Colonic mucosa (tissue), 4 donors: ENCODE results near the gene GRPR. TPM values are rescaled to one million over a fixed set of nuclear protein-coding genes. Genes with fewer than 3 reads are reported as not detected.

ENCODE experiments used
- DNase-seq: peaks from one replicate; pipeline ENCODE4 v3.0.0-alpha.2; 2020
- H3K27ac ChIP-seq: fragments of 200-600 bp; one replicate; pipeline ENCODE4 v1.8.0; 2021
- H3K27me3 ChIP-seq: fragments of 200-600 bp; one replicate; pipeline ENCODE4 v1.8.0; 2021
- H3K36me3 ChIP-seq: fragments of 200-600 bp; one replicate; pipeline ENCODE4 v1.8.0; 2021
- H3K4me1 ChIP-seq: fragments of 200-600 bp; one replicate; pipeline ENCODE4 v1.8.0; 2021; ENCODE audit warnings: mild to moderate bottlenecking
- H3K4me3 ChIP-seq: fragments of 200-600 bp; one replicate; pipeline ENCODE4 v1.8.0; 2021
- H3K9ac ChIP-seq, 2 donors: one replicate each; pipeline ENCODE4 v1.7.0; 2013; ENCODE audit warnings: control low read depth in 2 of 2, low read depth in 2 of 2, low read length in 2 of 2
- H3K9me3 ChIP-seq: fragments of 200-600 bp; one replicate; pipeline ENCODE4 v1.8.0; 2021
- intact Hi-C: fragments of 100-400 bp; cut with DNase I; formaldehyde crosslinking; loops from one replicate; pipeline ENCODE4 v1.14.1; 2022
- total RNA-seq, 2 donors: library from RNA; stranded (reverse); fragmentation: NEBNext Ultra II Directional in 1 of 2; extraction: Animal tissue kit (Norgen Biotek cat#: 25700) in 1 of 2; gene quantifications; one replicate each; pipeline ENCODE4 v1.2.1, GENCODE V29; 2021
- TF ChIP-seq, protein P1 (sequence below): fragments of 200-600 bp; IDR thresholded peaks from one replicate; pipeline ENCODE4 v1.8.0; 2022; ENCODE audit warnings: antibody characterized with exemption, mild to moderate bottlenecking
- donor health status: healthy.
- donor health status: DM: no; HTN: no; CAD: no.
- donor health status: DM: no; HTN: no; CAD: no.

Gene GRPR
- total RNA-seq, 2 donors from 2014 or later, result not detected

DNA sequence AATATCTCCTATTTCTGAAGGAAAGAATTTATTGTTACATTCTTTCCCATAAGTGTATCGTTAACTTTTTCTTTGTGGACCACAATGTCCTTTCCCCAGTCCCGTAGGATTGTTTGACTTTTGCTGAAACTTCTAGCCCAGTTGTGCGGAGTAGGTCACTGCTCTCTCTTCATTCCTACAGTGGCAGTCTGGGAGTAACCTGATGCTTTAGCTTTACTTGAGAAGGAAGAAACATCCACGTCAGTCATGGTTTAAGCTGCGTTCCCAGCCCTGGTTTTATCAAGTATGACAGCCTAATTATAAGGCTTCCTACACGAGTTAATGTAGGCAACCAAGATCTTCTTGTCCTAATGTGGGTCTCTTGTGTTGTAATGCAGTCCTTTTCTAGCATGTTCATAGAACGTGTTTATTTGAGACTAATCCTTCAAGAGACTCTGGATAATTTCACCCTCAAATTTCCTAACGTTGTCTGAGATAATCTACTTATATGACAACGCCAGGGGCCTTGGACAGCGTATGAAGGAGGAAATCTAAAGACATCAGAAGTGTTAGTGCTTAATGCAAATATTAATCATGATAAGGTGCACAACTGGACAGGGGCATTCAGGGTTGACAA, 40.8 kb upstream of the GRPR start:
- no peak overlapping the region for H3K27ac ChIP-seq
- no peaks in the 10 kb centered on the region for H3K9me3 ChIP-seq
- no peaks in the 10 kb centered on the region for H3K27me3 ChIP-seq
- intact Hi-C loops, result no loop called here
- H3K4me1 ChIP-seq, result no peaks in the 10 kb centered on the region
- TF ChIP-seq, protein P1, sequence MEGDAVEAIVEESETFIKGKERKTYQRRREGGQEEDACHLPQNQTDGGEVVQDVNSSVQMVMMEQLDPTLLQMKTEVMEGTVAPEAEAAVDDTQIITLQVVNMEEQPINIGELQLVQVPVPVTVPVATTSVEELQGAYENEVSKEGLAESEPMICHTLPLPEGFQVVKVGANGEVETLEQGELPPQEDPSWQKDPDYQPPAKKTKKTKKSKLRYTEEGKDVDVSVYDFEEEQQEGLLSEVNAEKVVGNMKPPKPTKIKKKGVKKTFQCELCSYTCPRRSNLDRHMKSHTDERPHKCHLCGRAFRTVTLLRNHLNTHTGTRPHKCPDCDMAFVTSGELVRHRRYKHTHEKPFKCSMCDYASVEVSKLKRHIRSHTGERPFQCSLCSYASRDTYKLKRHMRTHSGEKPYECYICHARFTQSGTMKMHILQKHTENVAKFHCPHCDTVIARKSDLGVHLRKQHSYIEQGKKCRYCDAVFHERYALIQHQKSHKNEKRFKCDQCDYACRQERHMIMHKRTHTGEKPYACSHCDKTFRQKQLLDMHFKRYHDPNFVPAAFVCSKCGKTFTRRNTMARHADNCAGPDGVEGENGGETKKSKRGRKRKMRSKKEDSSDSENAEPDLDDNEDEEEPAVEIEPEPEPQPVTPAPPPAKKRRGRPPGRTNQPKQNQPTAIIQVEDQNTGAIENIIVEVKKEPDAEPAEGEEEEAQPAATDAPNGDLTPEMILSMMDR, result no peak
- H3K4me3 ChIP-seq, result no peak overlapping the region
- no peak for DNase-seq
- H3K36me3 ChIP-seq, result no peaks in the 10 kb centered on the region
- H3K9ac ChIP-seq, result no peak overlapping the region

DNA sequence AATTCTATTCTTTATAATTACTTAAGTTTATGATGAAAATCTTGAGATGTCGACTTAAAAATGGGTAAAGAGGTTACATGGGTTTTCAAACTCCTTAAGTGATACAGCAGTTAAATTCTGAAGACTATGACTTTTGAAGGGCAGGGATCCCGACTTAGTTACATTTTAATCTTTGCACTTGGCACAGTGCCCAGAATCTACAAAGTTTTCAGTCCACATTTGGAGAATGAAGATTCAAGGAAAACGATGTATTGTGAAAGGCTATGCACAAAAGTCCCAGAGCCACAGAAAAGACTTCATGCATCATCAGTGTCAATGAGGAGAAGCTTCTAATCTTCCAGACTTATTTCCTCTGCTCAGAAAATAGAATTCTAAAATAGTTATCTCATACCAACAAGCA, 36.3 kb upstream of the GRPR start:
- TF ChIP-seq, protein P1, result no peak
- Histone ChIP-seq H3K36me3 (no peaks in the 10 kb centered on the region), H3K27ac (no peak overlapping the region), H3K9me3 (no peaks in the 10 kb centered on the region), H3K27me3 (no peaks in the 10 kb centered on the region), H3K4me1 (no peaks in the 10 kb centered on the region), H3K9ac (no peak overlapping the region), H3K4me3 (no peak overlapping the region)
- intact Hi-C loops, result no loop called here
- no peak for DNase-seq

DNA sequence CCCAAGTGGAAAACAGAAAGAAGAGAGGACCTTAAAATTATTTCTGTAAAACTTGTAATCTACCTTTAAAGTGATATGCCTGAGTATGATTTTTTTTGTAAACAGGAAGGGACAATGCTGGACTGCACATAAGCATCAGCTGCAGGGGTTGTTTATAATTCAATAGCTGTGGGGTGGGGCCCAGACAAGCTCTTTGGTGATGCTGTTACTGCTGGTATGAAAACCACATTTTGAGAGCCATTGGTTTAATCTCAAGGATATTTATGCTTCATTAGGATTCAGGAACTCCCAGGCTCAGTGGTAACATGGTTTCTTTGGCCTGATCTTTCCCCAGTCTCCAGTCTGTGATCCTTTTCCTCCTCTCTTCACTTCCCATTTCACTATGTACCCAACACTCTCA, 34.3 kb upstream of the GRPR start:
- no peak for DNase-seq
- no peak overlapping the region for H3K9ac ChIP-seq
- H3K27ac ChIP-seq, result no peak overlapping the region
- TF ChIP-seq, protein P1, result no peak
- H3K4me3 ChIP-seq, result no peak overlapping the region
- no peaks in the 10 kb centered on the region for H3K9me3 ChIP-seq
- intact Hi-C loops, result no loop called here
- H3K4me1 ChIP-seq, result no peaks in the 10 kb centered on the region
- no peaks in the 10 kb centered on the region for H3K27me3 ChIP-seq
- no peaks in the 10 kb centered on the region for H3K36me3 ChIP-seq

DNA sequence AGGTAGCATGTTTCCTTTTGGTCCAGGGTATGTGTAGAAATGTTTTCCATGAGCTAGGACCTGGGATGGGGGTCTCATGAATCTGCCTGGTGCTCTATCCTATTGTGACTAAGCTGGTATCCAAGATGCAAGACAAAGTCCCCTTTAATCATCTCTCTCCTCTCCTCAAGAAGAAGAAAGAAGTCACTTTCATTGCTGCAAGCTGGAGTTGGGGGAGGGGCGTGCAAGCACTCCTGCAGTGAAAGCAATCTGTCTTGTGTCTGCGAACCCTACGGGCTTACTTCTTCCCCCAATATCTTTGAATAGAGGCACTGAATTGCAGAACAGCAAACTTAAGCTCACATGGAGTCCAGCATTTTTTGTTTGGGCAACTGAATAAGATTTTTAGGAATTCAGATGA, 27.2 kb upstream of the GRPR start:
- TF ChIP-seq, protein P1, result no peak
- Histone ChIP-seq H3K9me3 (no peaks in the 10 kb centered on the region), H3K27me3 (no peaks in the 10 kb centered on the region), H3K27ac (no peak overlapping the region), H3K4me3 (no peak overlapping the region), H3K36me3 (no peaks in the 10 kb centered on the region), H3K9ac (no peak overlapping the region), H3K4me1 (no peaks in the 10 kb centered on the region)
- DNase-seq, result no peak
- intact Hi-C loops, result no loop called here

DNA sequence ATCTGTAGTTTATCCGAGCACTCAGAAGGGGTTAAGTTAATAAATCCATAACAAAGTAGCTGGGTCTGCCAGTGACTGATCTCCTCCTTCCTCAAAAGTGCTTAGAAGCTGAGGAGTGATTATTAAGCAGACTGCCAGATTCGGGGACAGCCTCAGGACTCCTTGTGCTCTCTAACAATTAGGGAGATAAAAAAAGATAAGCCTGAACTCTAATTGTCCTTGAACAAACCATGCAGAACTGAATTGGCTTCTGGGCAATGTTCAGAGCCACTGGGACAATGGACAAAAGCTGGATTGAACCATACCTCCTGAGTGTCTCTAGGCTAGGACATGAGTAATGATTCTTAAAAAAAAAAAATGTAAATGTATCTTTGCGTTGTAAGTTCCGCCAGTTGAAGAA, 22.7 kb upstream of the GRPR start:
- intact Hi-C loops, result no loop called here
- Histone ChIP-seq H3K9ac (no peak overlapping the region), H3K9me3 (no peaks in the 10 kb centered on the region), H3K27ac (no peak overlapping the region), H3K4me1 (no peaks in the 10 kb centered on the region), H3K27me3 (no peaks in the 10 kb centered on the region), H3K36me3 (no peaks in the 10 kb centered on the region), H3K4me3 (no peak overlapping the region)
- DNase-seq, result no peak
- TF ChIP-seq, protein P1, result no peak
